NCI-H345 treated with DMSO at 0.1 percent for 48 hours (cell line): Measurements from ENCODE around the gene NANOGP8.
A peak's percentile ranks its signal among the peaks of the same experiment; 100 is the strongest.
"Not testable (repeated sequence)": the region's sequence is repeated elsewhere in the genome, so short reads cannot be mapped to it uniquely, and the experiment has no call there.

Source experiments
- DNase-seq: peaks from one replicate; lab custom pipeline; 2025; ENCODE audit not compliant: unreplicated experiment; lab: John Stamatoyannopoulos, UW

Gene NANOGP8

GRCh38 chr15:35095941-35096340, 10.8 kb upstream of the NANOGP8 start:
- DNase-seq = no peak

GRCh38 chr15:35092846-35093245, 7.8 kb upstream of the NANOGP8 start:
- DNase-seq = no peak

DNA sequence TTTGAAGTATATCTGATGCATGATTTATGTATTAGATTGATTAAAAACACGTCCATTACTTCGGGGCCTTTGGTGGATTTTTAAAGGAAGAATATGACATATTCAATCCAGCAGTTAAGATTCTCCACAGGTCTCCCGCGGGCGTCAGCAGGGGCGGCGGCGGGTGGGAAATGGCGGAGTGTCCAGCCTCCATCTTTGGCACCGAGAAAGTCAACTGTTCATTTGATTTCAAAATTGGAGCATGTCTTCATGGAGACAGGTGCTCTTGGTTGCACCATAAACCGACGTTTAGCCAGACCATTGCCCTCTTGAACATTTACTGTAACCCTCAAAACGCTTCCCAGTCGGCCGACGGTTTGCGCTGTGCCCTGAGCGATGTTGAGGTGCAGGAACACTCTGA, 7.2 kb upstream of the NANOGP8 start:
- DNase-seq = no peak

GRCh38 chr15:35090104-35090807, 5.2 kb upstream of the NANOGP8 start:
- no peak for DNase-seq

DNA sequence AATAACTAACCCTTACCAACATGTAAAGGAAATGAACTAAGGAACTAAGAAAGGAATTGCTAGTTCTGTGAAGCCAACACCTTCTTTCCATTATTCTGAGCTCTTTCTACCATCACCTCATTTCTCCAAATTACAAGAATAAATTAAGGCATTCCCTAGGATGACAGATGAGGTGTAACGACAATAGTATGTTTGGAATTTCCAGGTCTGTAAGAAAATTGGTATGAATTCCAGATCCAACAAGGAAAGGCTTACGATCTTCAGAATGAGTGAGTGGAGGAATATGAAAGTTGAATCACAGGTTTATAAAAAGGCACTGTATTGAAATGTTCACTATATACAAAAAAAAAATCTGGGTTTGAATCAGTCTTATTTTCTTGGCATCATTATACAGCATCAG, 4.5 kb upstream of the NANOGP8 start:
- no peak for DNase-seq

DNA sequence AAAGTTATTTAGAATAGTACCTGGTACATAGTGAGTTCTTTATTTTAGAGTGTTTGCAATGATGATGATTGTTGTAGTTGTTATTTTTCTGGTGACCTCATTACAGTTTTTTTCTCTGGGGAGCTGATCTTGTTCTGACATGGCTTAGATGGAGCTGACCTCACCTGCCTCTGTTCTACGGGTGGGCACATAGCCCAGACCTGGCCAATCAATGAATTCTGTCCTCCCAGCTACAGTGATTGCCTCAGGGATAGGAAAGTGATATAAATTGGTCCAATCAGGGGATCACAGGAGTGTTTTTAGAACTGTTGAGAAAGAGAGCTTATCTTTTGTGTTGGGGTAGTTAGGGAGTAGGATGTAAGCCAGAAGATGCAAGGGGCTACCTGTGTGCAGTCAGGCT, 3.2 kb upstream of the NANOGP8 start:
- DNase-seq = no peak

DNA sequence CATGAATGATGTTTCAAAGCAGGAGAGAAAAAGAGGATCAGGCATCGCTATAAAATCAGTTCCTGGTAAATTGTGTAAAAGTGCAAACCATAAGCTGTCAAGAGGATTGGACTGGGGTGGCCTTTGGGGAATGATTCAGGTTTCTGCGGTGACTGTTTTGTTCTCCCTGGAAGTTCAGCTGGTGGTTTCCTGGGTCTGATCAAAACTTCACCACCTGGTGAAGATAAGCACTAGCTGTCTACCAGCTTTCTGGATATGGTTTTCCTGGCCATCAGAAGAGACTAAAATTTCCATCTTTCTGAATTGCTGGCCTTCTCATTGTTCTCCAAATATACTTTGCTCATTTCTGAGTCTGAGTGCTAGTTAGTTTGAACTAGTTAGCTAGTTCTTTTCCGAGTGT, 2.7 kb upstream of the NANOGP8 start:
- no peak for DNase-seq

- DNase-seq = not testable (repeated sequence)
Measured at GRCh38 chr15:35082371-35083348, 2.4 kb downstream of the NANOGP8 start.

DNA sequence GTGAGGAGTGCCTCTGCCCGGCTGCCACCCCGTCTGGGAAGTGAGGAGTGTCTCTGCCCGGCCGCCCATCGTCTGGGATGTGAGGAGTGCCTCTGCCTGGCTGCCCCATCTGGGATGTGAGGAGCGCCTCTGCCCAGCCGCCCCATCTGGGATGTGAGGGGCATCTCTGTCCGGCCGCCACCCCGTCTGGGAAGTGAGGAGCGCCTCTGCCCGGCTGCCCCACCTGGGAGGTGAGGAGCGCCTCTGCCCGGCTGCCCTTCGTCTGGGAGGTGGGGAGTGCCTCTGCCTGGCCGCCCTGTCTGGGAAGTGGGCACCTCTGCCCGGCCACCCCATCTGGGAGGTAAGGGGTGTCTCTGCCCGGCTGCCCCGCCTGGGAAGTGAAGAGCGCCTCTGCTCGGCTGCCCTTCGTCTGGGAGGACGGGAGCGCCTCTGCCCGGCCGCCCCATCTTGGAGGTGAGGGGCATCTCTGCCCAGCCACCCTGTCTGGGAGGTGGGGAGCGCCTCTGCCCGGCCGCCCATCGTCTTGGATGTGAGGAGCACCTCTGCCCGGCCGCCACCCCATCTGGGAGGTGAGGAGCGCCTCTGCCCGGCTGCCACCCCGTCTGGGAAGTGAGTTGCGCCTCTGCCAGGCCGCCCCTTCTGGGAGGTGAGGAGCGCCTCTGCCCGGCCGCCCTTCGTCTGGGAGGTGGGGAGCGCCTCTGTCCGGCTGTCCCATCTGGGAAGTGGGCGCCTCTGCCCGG, 3.3 kb downstream of the NANOGP8 start:
- not testable (repeated sequence) for DNase-seq

GRCh38 chr15:35080226-35080625, 4.9 kb downstream of the NANOGP8 start:
- no peak for DNase-seq

DNA sequence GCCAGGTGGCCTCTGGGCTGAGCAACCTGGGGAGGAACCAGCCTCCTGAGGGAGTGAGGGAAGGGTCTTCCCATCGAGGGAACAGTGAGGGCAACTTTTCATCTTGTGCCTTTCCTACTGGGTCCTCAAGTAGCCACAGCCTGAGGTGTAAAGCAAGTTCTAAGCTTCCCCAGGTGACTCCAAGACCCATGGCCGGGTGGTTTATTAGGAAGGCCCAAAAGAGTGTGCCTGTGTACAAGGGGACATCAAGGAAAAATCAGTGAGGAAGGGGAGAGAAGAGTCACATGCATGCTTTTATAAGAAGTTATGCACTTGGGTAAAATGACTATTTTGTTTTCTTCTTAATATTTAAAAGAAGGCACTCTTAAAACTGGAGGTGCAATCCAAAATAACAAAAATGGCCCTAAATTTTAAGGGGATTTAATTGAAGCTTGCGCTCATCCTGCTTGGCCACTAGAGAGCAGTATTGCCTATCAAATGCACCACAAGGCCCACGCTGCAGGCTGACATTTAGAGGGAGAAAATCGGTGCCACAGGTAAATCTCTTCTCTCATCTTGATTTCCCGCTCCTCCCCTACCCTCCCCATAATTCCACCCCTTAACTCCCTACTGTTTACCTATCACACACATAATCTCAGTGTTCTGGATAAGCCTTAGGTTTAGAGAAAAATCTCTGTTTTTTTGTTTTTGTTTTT, 6.7 kb downstream of the NANOGP8 start:
- peak; percentile 10 for DNase-seq

GRCh38 chr15:35071106-35071505, 14.0 kb downstream of the NANOGP8 start:
- DNase-seq = no peak

DNA sequence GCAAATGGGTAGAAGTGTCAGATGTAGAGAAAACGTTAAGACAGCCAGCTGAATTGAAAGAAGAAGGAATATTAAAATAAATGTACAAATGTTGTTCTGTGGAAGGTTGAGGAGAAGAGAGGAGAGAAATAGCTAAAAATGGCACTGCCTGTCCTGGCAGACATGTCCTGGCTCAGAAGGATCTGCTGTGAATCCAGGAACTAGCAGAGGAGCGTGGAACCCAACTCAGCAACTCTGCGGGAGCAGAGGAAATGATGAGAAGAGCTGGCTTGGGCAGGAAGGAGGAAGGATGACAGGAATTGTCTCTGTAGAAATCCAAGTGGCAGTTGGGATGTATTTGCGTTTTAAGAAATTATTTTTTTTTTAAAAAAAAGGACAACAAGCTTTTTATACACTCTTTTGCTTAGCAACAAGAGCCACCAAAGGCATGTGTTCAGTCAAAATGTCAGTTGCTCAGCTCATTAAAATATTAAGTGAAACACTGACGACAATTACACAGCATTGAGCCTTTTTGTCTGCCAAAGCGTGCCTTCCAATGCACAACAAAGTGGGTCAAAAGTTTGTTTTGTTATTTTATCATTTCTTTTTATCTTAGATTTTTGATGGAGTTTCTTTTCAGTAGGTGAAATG, 16.1 kb downstream of the NANOGP8 start:
- DNase-seq = no peak

GRCh38 chr15:35067496-35068347, 17.4 kb downstream of the NANOGP8 start:
- no peak for DNase-seq

DNA sequence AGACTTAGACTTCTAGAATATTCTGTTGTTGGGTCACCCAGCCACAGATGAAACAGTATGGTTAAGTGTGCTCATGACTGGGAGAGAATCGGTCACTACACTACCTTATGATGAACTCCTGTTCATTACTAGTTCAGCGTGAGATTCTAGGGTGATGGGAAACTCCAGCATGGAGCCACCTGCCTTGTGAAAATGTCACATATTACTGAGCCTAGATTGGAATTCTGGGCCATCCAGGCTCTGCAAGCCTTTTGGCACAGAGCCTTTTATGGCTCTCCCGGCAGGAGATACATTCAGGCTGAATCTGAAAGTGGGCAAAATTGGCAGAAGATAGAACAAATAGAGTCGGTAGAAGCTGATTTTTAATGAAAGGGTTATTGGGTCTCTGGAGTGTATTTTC, 19.0 kb downstream of the NANOGP8 start:
- DNase-seq = no peak

GRCh38 chr15:35064576-35065190, 20.4 kb downstream of the NANOGP8 start:
- no peak for DNase-seq

DNA sequence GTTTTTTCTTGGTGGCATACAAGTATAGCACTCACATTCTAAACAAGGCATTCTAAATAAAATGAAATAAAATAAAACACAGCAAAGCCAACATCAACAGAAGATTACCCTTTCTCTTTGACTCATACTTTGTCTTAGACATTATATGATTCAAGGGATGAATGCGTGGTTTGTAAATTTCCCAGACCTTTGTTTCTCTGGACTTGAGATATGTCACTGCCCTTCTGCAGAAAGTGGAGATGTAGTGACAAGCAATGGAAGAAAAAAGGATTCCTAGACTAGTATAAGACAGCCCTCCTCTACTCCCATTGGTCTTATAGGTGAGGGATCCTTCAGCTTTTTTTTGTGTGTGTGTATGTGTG, 22.4 kb downstream of the NANOGP8 start:
- DNase-seq = no peak

GRCh38 chr15:35061825-35062737, 23.0 kb downstream of the NANOGP8 start:
- no peak for DNase-seq
